ENCODE data around the gene INSC. TPM values are rescaled to one million over a fixed set of nuclear protein-coding genes. Genes with fewer than 3 reads are reported as not detected.

Gene INSC
- total and polyA plus RNA-seq, 9 of the 15 experiments (the other 6 are each of a cell fraction or from before 2014, with no cell fraction given), result not detected

- TF ChIP-seq MGA (IDR thresholded peaks at IDR 0.05) (no peak), ZKSCAN3 (CRISPR knock-in tag; IDR thresholded peaks at IDR 0.05) (no peak), BMI1 (IDR thresholded peaks at IDR 0.05; ENCODE audit: low read length) (no peak)
Observed at GRCh38 chr11:15117751-15118150, 3.0 kb downstream of the INSC start (continued).
